ENCODE results near the gene LTO1. TPM values are rescaled to one million over a fixed set of nuclear protein-coding genes. Genes with fewer than 3 reads are reported as not detected.

LTO1 gene
- total RNA-seq, 1 experiment from 2014 or later: 17.1 TPM

DNA sequence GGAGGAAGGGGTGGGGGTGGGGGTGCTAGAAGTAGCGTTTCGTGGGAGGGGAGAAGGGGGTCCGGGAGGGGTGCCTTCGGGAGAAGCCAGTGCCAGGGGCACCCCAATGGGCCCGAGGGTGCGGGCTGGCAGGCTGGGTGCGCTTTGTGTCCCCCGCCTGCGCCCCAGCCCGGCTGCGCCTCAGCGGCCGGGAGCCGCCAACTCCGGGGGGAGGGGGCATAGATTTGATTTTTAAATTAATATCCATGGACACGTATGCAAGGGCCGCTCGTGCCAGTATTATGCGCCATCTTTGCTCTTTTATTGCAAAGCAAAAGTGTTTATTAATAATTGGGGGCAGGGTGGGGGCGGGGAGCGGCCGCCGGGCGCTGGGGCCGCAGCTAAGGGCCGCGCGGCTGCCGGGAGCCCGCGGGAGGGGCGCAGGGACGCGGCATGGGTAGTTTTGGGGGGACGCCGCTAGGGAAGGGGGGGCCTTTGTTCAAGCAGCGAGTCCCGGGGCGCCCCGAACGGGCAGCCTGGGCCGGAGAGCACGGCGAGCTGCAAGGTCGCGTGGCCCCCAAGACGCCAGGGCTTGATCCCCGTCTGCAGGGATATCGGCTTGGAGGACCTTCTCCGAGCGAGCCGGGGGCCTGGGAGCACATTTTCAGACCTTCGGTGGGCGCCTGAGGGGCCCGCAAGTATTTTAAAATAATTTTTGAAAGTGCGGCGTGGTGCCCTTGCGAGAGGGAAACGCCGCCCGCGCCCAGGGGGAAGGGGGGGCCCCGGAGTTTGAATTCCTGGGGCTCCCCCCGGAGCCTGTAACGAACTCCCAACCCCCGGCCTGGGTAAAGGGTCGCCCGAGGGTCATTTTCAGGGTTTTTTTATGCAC lies 33.2 kb downstream of the LTO1 start:
- in situ Hi-C loops (cut with HindIII; ENCODE audit: low sequenced_read_pairs): no loop called here
- DNase-seq (ENCODE audit: low spot score): no peak

DNA sequence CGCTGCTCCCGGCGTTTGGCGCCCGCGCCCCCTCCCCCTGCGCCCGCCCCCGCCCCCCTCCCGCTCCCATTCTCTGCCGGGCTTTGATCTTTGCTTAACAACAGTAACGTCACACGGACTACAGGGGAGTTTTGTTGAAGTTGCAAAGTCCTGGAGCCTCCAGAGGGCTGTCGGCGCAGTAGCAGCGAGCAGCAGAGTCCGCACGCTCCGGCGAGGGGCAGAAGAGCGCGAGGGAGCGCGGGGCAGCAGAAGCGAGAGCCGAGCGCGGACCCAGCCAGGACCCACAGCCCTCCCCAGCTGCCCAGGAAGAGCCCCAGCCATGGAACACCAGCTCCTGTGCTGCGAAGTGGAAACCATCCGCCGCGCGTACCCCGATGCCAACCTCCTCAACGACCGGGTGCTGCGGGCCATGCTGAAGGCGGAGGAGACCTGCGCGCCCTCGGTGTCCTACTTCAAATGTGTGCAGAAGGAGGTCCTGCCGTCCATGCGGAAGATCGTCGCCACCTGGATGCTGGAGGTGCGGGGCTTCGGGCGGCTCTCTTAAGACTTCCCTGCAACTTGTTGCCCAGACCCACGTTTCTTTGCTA lies 34.1 kb downstream of the LTO1 start, which contains the start of gene CCND1:
Gene CCND1, plus strand, starts transcription at position 162 of the 587 bp plus-strand sequence. Its CDS starts 158 bp downstream, at position 320.
- in situ Hi-C loops (cut with HindIII; ENCODE audit: low sequenced_read_pairs): no loop called here
- DNase-seq (ENCODE audit: low spot score): peak; percentile 59

DNA sequence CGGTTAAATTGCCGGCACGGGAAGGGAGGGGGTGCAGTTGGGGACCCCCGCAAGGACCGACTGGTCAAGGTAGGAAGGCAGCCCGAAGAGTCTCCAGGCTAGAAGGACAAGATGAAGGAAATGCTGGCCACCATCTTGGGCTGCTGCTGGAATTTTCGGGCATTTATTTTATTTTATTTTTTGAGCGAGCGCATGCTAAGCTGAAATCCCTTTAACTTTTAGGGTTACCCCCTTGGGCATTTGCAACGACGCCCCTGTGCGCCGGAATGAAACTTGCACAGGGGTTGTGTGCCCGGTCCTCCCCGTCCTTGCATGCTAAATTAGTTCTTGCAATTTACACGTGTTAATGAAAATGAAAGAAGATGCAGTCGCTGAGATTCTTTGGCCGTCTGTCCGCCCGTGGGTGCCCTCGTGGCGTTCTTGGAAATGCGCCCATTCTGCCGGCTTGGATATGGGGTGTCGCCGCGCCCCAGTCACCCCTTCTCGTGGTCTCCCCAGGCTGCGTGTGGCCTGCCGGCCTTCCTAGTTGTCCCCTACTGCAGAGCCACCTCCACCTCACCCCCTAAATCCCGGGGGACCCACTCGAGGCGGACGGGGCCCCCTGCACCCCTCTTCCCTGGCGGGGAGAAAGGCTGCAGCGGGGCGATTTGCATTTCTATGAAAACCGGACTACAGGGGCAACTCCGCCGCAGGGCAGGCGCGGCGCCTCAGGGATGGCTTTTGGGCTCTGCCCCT lies 34.7 kb downstream of the LTO1 start:
- DNase-seq (ENCODE audit: low spot score): no peak
- in situ Hi-C loops (cut with HindIII; ENCODE audit: low sequenced_read_pairs): no loop called here

DNA sequence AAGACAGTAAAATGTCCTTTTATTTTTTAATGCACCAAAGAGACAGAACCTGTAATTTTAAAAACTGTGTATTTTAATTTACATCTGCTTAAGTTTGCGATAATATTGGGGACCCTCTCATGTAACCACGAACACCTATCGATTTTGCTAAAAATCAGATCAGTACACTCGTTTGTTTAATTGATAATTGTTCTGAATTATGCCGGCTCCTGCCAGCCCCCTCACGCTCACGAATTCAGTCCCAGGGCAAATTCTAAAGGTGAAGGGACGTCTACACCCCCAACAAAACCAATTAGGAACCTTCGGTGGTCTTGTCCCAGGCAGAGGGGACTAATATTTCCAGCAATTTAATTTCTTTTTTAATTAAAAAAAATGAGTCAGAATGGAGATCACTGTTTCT lies 35.3 kb downstream of the LTO1 start:
- in situ Hi-C loops (cut with HindIII; ENCODE audit: low sequenced_read_pairs): no loop called here
- DNase-seq (ENCODE audit: low spot score): no peak

DNA sequence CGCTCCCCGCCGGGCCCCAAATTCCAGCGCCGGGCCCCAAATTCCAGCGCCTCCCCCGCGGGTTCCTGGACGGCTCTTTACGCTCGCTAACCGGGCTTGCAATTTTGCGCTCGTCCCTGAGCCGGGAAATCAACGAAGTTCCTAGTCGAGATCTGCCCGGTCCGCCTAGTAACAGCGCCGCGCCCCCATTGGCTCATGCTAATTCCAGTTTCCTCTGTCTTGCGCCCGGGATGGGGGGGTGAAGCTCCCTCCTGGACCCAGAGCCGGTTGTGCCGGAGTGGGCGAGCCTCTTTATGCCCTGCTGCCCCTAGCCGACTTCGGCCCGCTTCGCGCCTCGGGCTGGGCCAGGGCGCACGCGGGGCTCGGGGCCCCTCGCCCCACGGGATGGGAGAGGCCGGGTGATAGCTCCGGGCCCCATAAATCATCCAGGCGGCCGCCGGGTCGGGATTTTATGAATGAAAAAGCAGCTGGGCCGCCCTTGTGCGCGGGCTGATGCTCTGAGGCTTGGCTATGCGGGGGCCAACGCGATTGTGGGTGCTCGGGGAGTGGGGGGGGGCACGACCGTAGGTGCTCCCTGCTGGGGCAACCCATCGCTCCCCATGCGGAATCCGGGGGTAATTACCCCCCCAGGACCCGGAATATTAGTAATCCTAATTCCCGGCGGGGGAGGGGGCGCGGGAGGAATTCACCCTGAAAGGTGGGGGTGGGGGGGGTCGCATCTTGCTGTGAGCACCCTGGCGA lies 36.0 kb downstream of the LTO1 start:
- in situ Hi-C loops (cut with HindIII; ENCODE audit: low sequenced_read_pairs): no loop called here
- peak; percentile 73 for DNase-seq (ENCODE audit: low spot score)

DNA sequence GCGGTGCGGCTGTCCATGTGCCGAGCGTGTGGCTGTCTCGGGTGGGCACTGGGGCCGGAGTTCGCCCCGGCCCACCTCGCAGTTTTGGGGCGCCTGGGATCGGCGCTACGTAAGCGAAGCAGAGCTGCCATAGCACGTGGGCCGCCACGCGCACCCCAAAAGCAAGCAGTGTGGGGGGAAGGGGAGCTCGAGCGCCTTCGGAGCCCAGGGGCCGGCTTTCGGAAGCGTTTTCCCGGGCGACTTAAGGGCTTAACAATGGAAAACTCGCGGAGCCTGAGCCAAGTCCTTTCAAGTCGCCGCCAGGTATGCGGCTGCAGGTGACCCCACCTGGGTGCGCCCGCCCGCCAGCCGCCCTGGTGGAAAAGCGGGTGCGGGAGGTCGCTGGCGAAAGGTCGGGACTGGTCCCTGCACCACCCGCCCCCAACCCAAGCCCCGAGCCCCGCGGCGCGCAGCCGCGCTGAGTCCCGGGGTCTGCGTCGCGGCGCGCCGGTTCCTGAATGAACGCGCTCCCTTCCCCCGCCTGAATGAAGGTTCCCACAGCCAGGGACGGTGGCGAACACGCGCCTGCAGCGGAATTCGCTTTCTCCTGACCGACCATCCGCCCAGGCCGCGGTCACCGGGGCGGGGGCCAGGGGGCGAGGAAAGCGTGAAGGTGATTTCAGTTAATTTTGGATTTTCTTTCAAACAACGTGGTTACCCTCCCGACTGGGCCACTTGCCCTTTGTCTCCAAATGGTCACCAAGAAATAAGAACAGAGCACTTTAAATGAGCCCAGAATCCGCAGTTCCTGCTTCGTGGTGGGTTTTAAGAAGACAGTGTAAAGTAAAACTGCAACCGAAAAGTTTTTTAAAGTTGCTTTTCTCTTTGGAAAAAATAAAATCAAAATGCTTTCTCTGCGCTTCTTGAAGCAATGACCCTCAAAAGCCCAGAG lies 36.9 kb downstream of the LTO1 start:
- in situ Hi-C loops (cut with HindIII; ENCODE audit: low sequenced_read_pairs): no loop called here
- DNase-seq (ENCODE audit: low spot score): no peak

DNA sequence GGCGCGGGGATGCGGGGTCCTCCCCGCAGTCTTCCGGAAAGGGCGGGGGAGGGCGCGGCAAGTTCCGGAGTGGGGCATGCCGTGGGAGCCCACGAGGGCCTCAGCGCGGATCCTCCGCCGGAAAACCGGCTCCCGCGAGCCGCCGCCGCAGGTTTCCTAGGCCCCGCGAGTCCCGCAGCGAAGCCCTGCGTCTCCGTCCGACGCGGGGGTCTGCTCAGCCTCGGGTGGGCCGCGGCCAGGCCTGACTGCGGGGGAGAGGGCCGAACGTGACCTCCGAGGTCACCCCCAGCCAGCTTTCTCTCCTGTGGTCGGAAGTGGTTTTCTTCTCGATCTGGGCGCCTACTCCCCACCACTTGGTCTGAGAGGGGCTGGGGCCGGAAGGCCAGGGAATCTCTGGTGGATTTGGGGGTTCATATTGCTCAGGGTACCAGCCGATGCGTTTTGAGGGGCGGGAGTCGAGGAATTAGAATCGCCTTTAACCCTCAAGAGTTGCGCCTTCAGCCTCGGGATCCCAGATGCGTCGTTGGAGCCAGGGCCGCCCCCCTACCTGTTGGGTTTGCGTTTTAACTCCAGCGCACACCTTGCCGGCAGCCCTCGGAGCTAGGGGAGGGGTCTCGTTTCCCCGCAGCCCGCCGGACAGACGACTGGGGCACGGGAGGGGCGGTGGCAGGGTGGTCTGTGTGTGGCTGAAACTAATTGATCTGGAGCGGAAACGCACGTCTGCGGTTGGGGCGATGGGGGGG lies 37.8 kb downstream of the LTO1 start:
- no peak for DNase-seq (ENCODE audit: low spot score)
- in situ Hi-C loops (cut with HindIII; ENCODE audit: low sequenced_read_pairs): no loop called here

DNA sequence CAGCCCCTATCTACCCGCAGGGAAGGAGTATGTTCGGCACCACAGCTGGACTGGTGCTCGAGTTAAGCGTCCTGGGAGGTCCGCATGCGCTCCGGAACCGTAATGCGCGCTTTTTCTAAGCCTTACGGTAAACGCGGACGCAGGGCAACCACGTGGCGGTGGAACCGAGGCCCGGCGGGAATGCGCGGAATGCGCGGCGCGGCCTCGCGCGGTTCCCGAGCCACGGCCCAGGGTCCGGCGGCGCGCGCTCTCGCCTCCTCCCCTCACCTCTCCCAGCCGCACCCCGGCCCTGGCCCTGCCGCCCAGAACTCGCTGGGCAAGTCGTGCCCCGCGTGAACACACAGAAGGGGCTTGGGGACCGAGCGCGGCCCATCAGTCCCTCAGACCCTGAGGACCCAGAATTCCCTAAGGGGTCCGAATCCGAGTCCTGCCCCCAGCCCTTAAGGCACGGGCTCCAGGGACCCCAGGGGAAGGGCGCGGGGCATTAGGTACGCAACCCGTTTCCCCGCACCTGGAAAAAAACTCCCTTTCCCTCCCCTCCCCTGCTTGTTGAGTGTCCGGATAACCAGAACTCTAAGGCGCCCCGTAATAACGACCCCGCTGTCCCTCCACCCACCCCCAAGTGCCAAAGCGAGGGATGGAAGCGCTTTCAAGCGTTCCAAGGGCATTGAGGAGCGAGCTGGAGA lies 38.5 kb downstream of the LTO1 start:
- in situ Hi-C loops (cut with HindIII; ENCODE audit: low sequenced_read_pairs): no loop called here
- DNase-seq (ENCODE audit: low spot score): peak; percentile 53

DNA sequence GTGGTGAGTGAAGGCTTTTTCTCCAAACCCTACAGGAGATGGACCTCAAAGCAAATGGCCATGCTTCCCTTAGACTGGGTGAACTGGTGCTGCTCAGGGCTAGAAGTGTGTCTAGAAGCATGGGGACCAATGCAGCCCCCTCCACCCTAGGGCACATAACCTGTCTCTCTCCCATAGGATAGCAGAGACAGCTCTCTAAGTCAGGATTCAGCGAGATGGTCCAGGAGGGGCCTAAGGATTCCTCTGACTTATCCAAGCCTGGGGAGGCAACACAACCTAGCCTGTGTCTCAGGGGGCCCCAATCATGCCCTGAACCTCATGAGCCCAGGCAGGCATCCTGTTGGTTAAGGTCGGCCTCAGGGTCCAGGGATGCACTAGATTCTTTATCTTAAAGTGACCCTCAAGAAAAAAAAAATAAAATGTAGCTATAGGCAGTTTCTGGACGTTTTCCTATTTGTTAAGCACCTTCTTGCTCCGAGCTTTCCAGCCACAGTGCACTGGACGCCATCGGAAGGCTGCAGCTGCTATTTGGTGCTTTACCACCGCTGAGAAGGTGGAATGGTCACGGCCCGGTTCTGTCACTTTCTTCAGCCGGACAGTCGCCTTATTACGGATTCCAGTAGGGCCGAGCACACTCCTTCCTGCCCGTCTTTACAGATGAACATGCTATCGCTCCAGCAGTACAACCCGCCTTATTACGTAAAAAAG lies 39.2 kb downstream of the LTO1 start:
- no peak for DNase-seq (ENCODE audit: low spot score)
- in situ Hi-C loops (cut with HindIII; ENCODE audit: low sequenced_read_pairs): no loop called here

DNA sequence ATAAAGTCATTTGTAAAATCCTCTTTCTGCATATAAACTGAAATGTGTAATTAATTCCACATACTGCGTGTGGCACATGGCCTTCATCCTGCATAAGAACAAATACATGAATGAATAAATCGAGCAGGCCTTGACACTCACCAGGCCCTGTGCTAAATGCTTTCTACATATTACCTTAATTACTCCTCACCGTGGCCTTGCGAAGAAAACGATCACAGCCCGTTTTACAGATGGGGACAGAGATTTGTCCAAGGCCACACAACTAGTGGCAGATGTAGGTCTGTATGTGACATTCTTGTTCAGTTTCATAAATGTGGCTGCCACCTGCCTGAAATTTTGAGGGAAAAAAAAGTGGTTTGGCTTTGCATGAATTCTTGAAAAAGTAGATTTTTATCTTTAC lies 40.0 kb downstream of the LTO1 start:
- no peak for DNase-seq (ENCODE audit: low spot score)
- in situ Hi-C loops (cut with HindIII; ENCODE audit: low sequenced_read_pairs): no loop called here

DNA sequence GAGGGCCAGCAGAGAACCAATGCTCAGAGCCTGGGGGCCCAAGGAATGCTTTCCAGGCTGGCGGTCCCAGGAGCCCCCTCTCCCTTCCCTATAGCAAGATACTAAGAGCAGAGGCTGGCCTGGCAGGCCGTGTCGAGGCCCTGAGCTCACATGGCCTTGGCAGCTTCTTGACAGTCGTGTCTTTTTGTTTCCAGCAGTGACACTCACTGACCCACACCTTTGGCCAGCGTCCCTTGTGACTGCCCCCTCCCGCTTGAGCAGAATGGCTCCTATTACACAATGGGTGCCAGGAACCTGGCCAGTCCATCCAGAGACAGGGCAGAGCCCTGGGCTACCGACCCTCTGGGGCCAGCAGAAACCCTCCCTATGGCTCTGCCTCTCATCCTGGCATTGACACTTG lies 40.6 kb downstream of the LTO1 start:
- in situ Hi-C loops (cut with HindIII; ENCODE audit: low sequenced_read_pairs): no loop called here
- DNase-seq (ENCODE audit: low spot score): no peak

DNA sequence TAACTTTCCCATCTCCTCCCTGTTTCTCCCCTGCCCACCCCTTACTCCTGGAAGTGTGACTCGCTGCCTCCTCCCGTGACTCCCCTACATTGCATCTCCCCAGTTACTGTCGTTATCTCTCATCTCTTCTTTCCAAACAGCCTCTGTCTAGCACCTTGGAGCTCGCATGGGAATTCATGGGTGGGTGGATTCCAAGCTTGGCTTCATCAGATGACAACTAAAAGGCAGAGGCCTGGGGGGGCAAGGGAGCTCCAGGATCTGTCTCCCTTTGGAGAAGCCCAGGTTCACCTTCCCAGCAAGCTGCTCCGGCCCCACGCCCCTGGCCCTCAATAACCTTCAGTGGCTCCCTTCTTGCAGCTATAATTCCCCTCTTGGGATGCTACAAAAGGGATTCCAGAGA lies 41.1 kb downstream of the LTO1 start:
- in situ Hi-C loops (cut with HindIII; ENCODE audit: low sequenced_read_pairs): no loop called here
- no peak for DNase-seq (ENCODE audit: low spot score)

DNA sequence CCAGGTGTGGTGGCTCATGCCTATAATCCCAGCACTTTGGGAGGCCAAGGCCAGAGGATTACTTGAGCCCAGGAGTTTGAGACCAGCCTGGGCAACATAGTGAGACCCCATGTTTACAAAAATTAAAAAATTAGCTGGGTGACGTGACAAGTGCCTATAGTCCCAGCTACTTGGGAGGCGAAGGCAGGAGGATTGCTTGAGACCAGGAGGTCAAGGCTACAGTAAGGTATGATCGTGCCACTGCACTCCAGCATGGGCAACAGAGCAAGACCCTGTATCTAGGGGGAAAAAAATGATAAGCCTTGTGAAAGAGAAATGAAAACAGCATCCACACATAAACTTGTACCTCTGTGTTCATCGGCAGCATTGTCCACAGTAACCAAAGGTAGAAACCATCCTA lies 42.3 kb downstream of the LTO1 start:
- in situ Hi-C loops (cut with HindIII; ENCODE audit: low sequenced_read_pairs): no loop called here
- DNase-seq (ENCODE audit: low spot score): no peak

DNA sequence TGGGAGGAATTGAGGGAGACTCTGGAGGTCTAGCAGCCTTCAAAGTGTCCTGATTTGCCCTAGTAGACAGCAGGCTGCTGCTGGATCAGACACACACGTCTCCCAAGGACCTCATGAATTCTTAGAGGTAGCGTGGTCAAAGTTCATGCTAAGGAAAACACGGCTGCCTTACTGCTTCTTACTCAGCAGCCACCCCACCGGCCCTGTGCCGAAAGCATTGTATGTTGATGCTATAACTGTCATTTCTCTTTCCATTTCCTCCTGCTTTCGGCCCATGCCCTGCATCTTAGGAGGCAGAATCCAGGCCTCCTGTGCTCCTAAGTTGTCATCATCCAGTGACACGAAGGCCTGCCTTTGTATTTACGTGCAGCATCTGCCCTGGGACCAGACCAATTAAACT lies 44.7 kb downstream of the LTO1 start:
- in situ Hi-C loops (cut with HindIII; ENCODE audit: low sequenced_read_pairs): no loop called here
- DNase-seq (ENCODE audit: low spot score): no peak

DNA sequence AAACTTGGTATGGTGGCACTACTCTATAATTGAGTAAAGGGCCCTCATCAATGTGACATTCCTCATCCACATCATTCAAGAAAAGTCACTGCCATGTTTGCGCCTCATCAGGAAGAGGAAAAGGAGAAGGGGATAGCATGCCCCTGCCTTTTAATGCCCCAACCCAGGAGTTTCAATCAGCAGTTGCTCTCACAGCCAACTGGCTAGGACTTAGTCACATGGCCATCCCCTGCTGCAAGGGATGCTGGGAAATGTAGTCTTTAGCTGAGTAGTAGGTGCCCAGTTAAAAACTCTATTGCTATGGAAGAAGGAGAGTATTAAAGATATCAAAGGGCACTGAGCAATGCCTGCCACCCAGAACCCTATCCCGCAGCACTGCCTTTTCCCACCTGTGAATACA lies 45.1 kb downstream of the LTO1 start:
- DNase-seq (ENCODE audit: low spot score): no peak
- in situ Hi-C loops (cut with HindIII; ENCODE audit: low sequenced_read_pairs): no loop called here

DNA sequence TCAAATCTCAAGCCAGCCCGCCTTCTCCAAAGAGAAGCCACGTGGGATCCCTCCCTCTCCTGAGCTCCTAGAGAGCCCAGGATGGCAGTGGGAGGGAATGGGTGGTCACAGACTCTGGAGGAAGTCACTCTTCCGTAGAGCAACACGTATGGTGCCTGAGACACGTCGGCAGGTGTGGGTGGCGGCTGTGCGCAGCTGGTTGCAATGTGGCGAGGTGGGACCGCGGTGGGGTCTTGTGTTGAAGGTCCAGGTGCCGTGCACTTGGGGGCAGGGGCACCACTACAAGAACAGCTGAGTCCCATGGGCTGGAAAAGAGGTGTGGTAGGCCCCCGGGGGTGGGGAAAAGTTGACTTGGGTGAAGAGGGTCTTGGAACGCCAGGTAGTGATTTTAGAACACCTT lies 47.6 kb downstream of the LTO1 start:
- no peak for DNase-seq (ENCODE audit: low spot score)
- in situ Hi-C loops (cut with HindIII; ENCODE audit: low sequenced_read_pairs): no loop called here

DNA sequence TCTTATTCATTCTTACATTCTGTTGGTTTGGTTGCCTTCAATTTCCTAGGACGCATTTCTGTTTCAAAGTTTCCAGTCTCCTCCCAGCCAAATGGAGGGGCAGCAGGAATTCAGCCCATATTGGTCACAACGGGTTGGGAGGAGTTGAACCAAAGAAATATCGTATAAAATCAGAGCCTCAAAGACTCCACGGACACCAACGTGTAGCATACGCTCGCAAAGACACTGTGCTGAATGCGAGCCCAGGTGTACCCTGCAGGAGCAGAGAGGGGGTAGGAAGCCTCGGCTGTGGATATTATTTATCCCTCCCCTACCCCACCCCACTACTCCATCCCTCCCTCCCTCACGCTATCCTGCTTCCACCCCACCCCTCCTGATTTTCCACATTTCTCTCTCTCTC lies 49.7 kb downstream of the LTO1 start:
- in situ Hi-C loops (cut with HindIII; ENCODE audit: low sequenced_read_pairs): no loop called here
- DNase-seq (ENCODE audit: low spot score): no peak

All from G401 (cell line).